CD14-positive monocyte (primary cell): ENCODE measurements around the gene RNF26. TPM values are rescaled to one million over a fixed set of nuclear protein-coding genes. Genes with fewer than 3 reads are reported as not detected.

Experiments used
- DNase-seq, 3 donors: peaks; one replicate each; pipeline ENCODE4 v3.0.0-alpha.2; 2011 to 2022
- H2AFZ ChIP-seq: 2 replicates; pipeline ENCODE4 v1.6.0; 2012; ENCODE audit warnings: mild to moderate bottlenecking, low read depth, low read length, inconsistent platforms; ENCODE audit not compliant: insufficient read depth, poor library complexity, severe bottlenecking
- H3K27ac ChIP-seq, 2 donors: 1 replicate in 1 of 2; 2 replicates in 1 of 2; pipeline ENCODE4 v1.5.1; 2012 to 2013; ENCODE audit warnings: low read length in 2 of 2, control low read depth in 1 of 2, inconsistent platforms in 1 of 2, low read depth in 1 of 2, mild to moderate bottlenecking in 1 of 2
- H3K27me3 ChIP-seq, 2 donors: one replicate each; pipeline versions ENCODE4 v1.6.0 to v1.6.1; 2011 to 2013; ENCODE audit warnings: low read length in 2 of 2; ENCODE audit not compliant: control insufficient read depth in 2 of 2, insufficient read depth in 2 of 2
- H3K36me3 ChIP-seq, 2 donors: replicated peaks in 1 of 2; 1 replicate in 1 of 2; 2 replicates in 1 of 2; pipeline versions ENCODE4 v1.5.1 to v1.6.1; 2012 to 2013; ENCODE audit warnings: low read length in 2 of 2, control low read depth in 1 of 2, inconsistent platforms in 1 of 2, mild to moderate bottlenecking in 1 of 2; ENCODE audit not compliant: insufficient read depth in 2 of 2, control insufficient read depth in 1 of 2
- H3K4me1 ChIP-seq, 2 donors: 1 replicate in 1 of 2; 2 replicates in 1 of 2; pipeline versions ENCODE4 v1.5.1 to v1.6.1; 2012 to 2013; ENCODE audit warnings: low read length in 2 of 2, control low read depth in 1 of 2, inconsistent platforms in 1 of 2, mild to moderate bottlenecking in 1 of 2, moderate library complexity in 1 of 2; ENCODE audit not compliant: insufficient read depth in 2 of 2, control insufficient read depth in 1 of 2
- H3K4me2 ChIP-seq: replicated peaks from 2 replicates; pipeline ENCODE3; 2012; ENCODE audit warnings: low read length, moderate library complexity, mild to moderate bottlenecking; ENCODE audit not compliant: poor library complexity, severe bottlenecking; ENCODE audit errors: extremely low read depth
- H3K4me3 ChIP-seq, 3 experiments: fragments of 200-600 bp in 1 of 3; sonication (generic) in 1 of 3; replicated peaks in 1 of 3; 1 replicate in 2 of 3; 2 replicates in 1 of 3; pipeline ENCODE4 v1.5.1; 2011 to 2013; ENCODE audit warnings: low read length in 3 of 3, mild to moderate bottlenecking in 3 of 3, control low read depth in 2 of 3, low read depth in 2 of 3, inconsistent platforms in 1 of 3, moderate library complexity in 1 of 3
- H3K79me2 ChIP-seq: 2 replicates; pipeline ENCODE4 v1.6.0; 2012; ENCODE audit warnings: mild to moderate bottlenecking, control low read depth, inconsistent platforms, low read length, moderate library complexity; ENCODE audit not compliant: insufficient read depth
- H3K9ac ChIP-seq: 2 replicates; pipeline ENCODE4 v1.6.0; 2017; ENCODE audit warnings: low read length, mild to moderate bottlenecking; ENCODE audit not compliant: insufficient read depth, poor library complexity, severe bottlenecking
- H3K9me3 ChIP-seq, 2 donors: replicated peaks in 1 of 2; 1 replicate in 1 of 2; 2 replicates in 1 of 2; pipeline versions ENCODE4 v1.5.1 to v1.6.1; 2012 to 2013; ENCODE audit warnings: low read length in 2 of 2, control low read depth in 1 of 2; ENCODE audit not compliant: control insufficient read depth in 1 of 2, insufficient read depth in 1 of 2
- H4K20me1 ChIP-seq: 2 replicates; pipeline ENCODE4 v1.6.0; 2012; ENCODE audit warnings: mild to moderate bottlenecking, low read length, control low read depth, moderate library complexity; ENCODE audit not compliant: insufficient read depth
- H3K27ac Mint-ChIP-seq, 7 donors: one replicate each; pipeline ENCODE4 v1.8.0; 2020; ENCODE audit warnings: mild to moderate bottlenecking in 7 of 7, mixed read lengths in 7 of 7, moderate library complexity in 6 of 7, inconsistent platforms in 2 of 7
- H3K27me3 Mint-ChIP-seq, 3 donors: one replicate each; pipeline ENCODE4 v1.8.0; 2021 to 2022; ENCODE audit warnings: low read depth in 3 of 3, mild to moderate bottlenecking in 3 of 3, mixed read lengths in 3 of 3, moderate library complexity in 3 of 3, inconsistent platforms in 1 of 3
- H3K36me3 Mint-ChIP-seq, 2 donors: one replicate each; pipeline ENCODE4 v1.8.0; 2020; ENCODE audit warnings: mixed read lengths in 2 of 2, inconsistent platforms in 1 of 2, mild to moderate bottlenecking in 1 of 2
- H3K4me1 Mint-ChIP-seq: one replicate; pipeline ENCODE4 v1.8.0; 2020; ENCODE audit warnings: mild to moderate bottlenecking, mixed read lengths
- H3K4me3 Mint-ChIP-seq, 2 donors: one replicate each; pipeline ENCODE4 v1.8.0; 2020; ENCODE audit warnings: mild to moderate bottlenecking in 2 of 2, mixed read lengths in 2 of 2, moderate library complexity in 1 of 2
- H3K9me3 Mint-ChIP-seq, 7 donors: one replicate each; pipeline ENCODE4 v1.8.0; 2020 to 2022; ENCODE audit warnings: mixed read lengths in 7 of 7, mild to moderate bottlenecking in 6 of 7, moderate library complexity in 6 of 7, inconsistent platforms in 2 of 7
- CTCF ChIP-seq: fragments of 200-600 bp; IDR thresholded peaks from one replicate; pipeline ENCODE4 v1.8.0; 2022; ENCODE audit warnings: antibody characterized with exemption, mild to moderate bottlenecking
- WGBS: methylation state at CpG from one replicate; pipeline ENCODE4 v1.1.5; 2013; ENCODE audit warnings: missing lambda C conversion rate; ENCODE audit not compliant: insufficient coverage; 5-methylcytosine and 5-hydroxymethylcytosine counted together
- intact Hi-C, 2 donors: fragments of 100-400 bp; cut with micrococcal nuclease; formaldehyde crosslinking; loops; one replicate each; pipeline versions ENCODE4 v1.15.0 to v1.15.1; 2023
- polyA plus RNA-seq, 3 donors: library from polyadenylated mRNA; depleted of rRNA in 1 of 3; unstranded in 2 of 3; stranded (reverse) in 1 of 3; fragments of 300-500 nt in 2 of 3; fragments of >200 nt in 1 of 3; fragmentation: Illumina TruSeq in 2 of 3; gene quantifications; 1 replicate in 2 of 3; 2 replicates in 1 of 3; pipeline ENCODE4 v1.2.3, GENCODE V29; 2012 to 2021

Gene RNF26
- polyA plus RNA-seq, 3 donors = 6.8 to 27.6 (median 20.5) TPM

- Mint-ChIP-seq H3K4me3 (no peak overlapping the region), H3K27ac (peak overlapping the region in 1 of 7 donors; percentile 4), H3K36me3 (peaks cover 3 to 4% of the 10 kb centered on the region in 2 donors), H3K4me1 (peaks cover 8% of the 10 kb centered on the region), H3K9me3 (peaks cover 0 to 5% (median 3%) of the 10 kb centered on the region in 7 donors), H3K27me3 (peaks cover 43 to 50% (median 43%) of the 10 kb centered on the region in 3 donors)
- Histone ChIP-seq H3K27ac (no peak overlapping the region), H3K9me3 (no peaks in the 10 kb centered on the region), H2AFZ (no peak overlapping the region), H3K9ac (no peak overlapping the region), H3K4me1 (peaks cover 7 to 14% of the 10 kb centered on the region in 2 donors), H3K79me2 (no peaks in the 10 kb centered on the region), H3K27me3 (peaks cover 24 to 32% of the 10 kb centered on the region in 2 donors), H4K20me1 (no peaks in the 10 kb centered on the region), H3K4me2 (no peak overlapping the region), H3K36me3 (no peaks in the 10 kb centered on the region), H3K4me3 (no peak overlapping the region)
- intact Hi-C loops = no loop called here
- 90% methylated on average over 5 of the region's 11 CpGs for WGBS
- no peak for DNase-seq
- TF ChIP-seq CTCF = no peak
Measured at GRCh38 chr11:119366690-119367620, 32.6 kb downstream of the RNF26 start.

GRCh38 chr11:119367661-119368120, 33.4 kb downstream of the RNF26 start:
- H3K27ac Mint-ChIP-seq = no peak overlapping the region
- Histone ChIP-seq H3K79me2 (no peaks in the 10 kb centered on the region), H3K27me3 (peaks cover 19 to 25% of the 10 kb centered on the region in 2 donors), H3K9ac (no peak overlapping the region), H3K4me2 (no peak overlapping the region), H2AFZ (no peak overlapping the region), H3K36me3 (no peaks in the 10 kb centered on the region), H4K20me1 (no peaks in the 10 kb centered on the region), H3K4me1 (peaks cover 7 to 14% of the 10 kb centered on the region in 2 donors), H3K27ac (no peak overlapping the region), H3K9me3 (no peaks in the 10 kb centered on the region), H3K4me3 (no peak overlapping the region)
- peaks cover 8% of the 10 kb centered on the region for H3K4me1 Mint-ChIP-seq
- peaks cover 0 to 5% (median 3%) of the 10 kb centered on the region in 7 donors for H3K9me3 Mint-ChIP-seq
- WGBS = 71% methylated on average over 5 of the region's 9 CpGs
- no peak for TF ChIP-seq CTCF
- peaks cover 36 to 43% (median 38%) of the 10 kb centered on the region in 3 donors for H3K27me3 Mint-ChIP-seq
- peaks cover 3 to 4% of the 10 kb centered on the region in 2 donors for H3K36me3 Mint-ChIP-seq
- no peak for DNase-seq
- intact Hi-C loops = no loop called here
- no peak overlapping the region for H3K4me3 Mint-ChIP-seq
